ENCODE results near the gene CAB39. TPM values are rescaled to one million over a fixed set of nuclear protein-coding genes. Genes with fewer than 3 reads are reported as not detected.

The CAB39 gene
- total RNA-seq, 2 donors from 2014 or later: 32.3 to 34.5 TPM

GRCh38 chr2:230843132-230843531 lies 130.5 kb downstream of the CAB39 start:
- 80 to 81% methylated on average over 4 of the region's 4 CpGs for WGBS, 2 donors
- Histone ChIP-seq H3K27ac (no peak overlapping the region), H3K4me3 (no peak overlapping the region), H3K27me3 (no peaks in the 10 kb centered on the region), H3K36me3 (replicated peaks in 1 of 2; ENCODE audit: insufficient read depth in 1 of 2, low read depth in 2 of 2) (no peaks in the 10 kb centered on the region), H3K4me1 (peaks cover 4% of the 10 kb centered on the region), H3K9me3 (peaks cover 0 to 6% (median 0%) of the 10 kb centered on the region in 3 donors)
- DNase-seq (no peak), ATAC-seq (no peak)
- intact Hi-C loops (cut with DNase I): no loop called here
- TF ChIP-seq POLR2A (IDR thresholded peaks at IDR 0.05) (no peak), CTCF (IDR thresholded peaks at IDR 0.05) (no peak)

DNA sequence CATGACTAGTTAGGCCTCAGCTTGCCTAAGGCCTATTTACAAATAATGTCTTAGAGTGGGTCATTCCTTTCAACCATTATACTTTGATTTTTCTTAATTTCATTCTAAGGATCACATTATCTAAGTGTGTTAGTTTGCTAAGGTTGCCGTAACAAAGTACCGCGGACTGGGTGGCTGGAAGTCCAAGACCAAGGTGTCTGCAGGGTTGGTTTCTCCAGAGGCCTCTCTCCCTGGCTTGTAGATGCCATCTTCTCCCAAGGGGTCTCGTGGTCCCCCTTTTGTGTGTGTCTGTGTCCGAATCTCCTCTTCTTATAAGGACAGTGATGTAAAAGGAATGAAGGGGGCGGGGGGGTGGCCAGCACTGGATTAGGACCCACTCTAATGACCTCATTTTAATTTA lies 133.7 kb downstream of the CAB39 start:
- DNase-seq: no peak
- no peak for TF ChIP-seq CTCF (IDR thresholded peaks at IDR 0.05)
- no peak for TF ChIP-seq POLR2A (IDR thresholded peaks at IDR 0.05)
- intact Hi-C loops (cut with DNase I): no loop called here
- ATAC-seq: no peak
- no peaks in the 10 kb centered on the region for H3K36me3 ChIP-seq (replicated peaks in 1 of 2; ENCODE audit: insufficient read depth in 1 of 2, low read depth in 2 of 2)
- WGBS, 2 donors: 90 to 92% methylated on average over 6 of the region's 6 CpGs
- H3K27me3 ChIP-seq: no peaks in the 10 kb centered on the region
- H3K4me3 ChIP-seq: no peak overlapping the region
- peaks cover 5% of the 10 kb centered on the region for H3K4me1 ChIP-seq
- no peaks in the 10 kb centered on the region for H3K9me3 ChIP-seq
- no peak overlapping the region for H3K27ac ChIP-seq

- DNase-seq (peak; percentile 83 to 90 (median 86)), ATAC-seq (peak; percentile 89)
- Histone ChIP-seq H3K4me3 (no peak overlapping the region), H3K27me3 (no peaks in the 10 kb centered on the region), H3K9me3 (no peaks in the 10 kb centered on the region), H3K27ac (no peak overlapping the region), H3K4me1 (peaks cover 5% of the 10 kb centered on the region), H3K36me3 (replicated peaks in 1 of 2; ENCODE audit: insufficient read depth in 1 of 2, low read depth in 2 of 2) (no peaks in the 10 kb centered on the region)
- no peak for TF ChIP-seq POLR2A (IDR thresholded peaks at IDR 0.05)
- peak; percentile 72 to 82 (median 76) for TF ChIP-seq CTCF (IDR thresholded peaks at IDR 0.05)
- 9 to 20% methylated on average over 17 to 32 of the region's 32 CpGs for WGBS, 2 donors
- intact Hi-C loops (cut with DNase I): no loop called here
Measured at GRCh38 chr2:230847883-230848388, 135.3 kb downstream of the CAB39 start.

- 58 to 59% methylated on average over 39 to 40 of the region's 40 CpGs for WGBS, 2 donors
- peak; percentile 43 to 67 (median 56) for DNase-seq
- Histone ChIP-seq H3K4me1 (peaks cover 5% of the 10 kb centered on the region), H3K9me3 (no peaks in the 10 kb centered on the region), H3K27ac (no peak overlapping the region), H3K27me3 (no peaks in the 10 kb centered on the region), H3K36me3 (replicated peaks in 1 of 2; ENCODE audit: insufficient read depth in 1 of 2, low read depth in 2 of 2) (no peaks in the 10 kb centered on the region), H3K4me3 (no peak overlapping the region)
- peak; percentile 47 for ATAC-seq
- TF ChIP-seq POLR2A (IDR thresholded peaks at IDR 0.05): no peak
- TF ChIP-seq CTCF (IDR thresholded peaks at IDR 0.05): peak; percentile 46 to 81 (median 63)
- intact Hi-C loops (cut with DNase I): no loop called here
Measured at GRCh38 chr2:230849633-230850357, 137.2 kb downstream of the CAB39 start.

GRCh38 chr2:230850358-230850658 lies 137.7 kb downstream of the CAB39 start:
- intact Hi-C loops (cut with DNase I): no loop called here
- DNase-seq: no peak
- Histone ChIP-seq H3K4me1 (peaks cover 5% of the 10 kb centered on the region), H3K4me3 (no peak overlapping the region), H3K27ac (no peak overlapping the region), H3K36me3 (replicated peaks in 1 of 2; ENCODE audit: insufficient read depth in 1 of 2, low read depth in 2 of 2) (no peaks in the 10 kb centered on the region), H3K27me3 (no peaks in the 10 kb centered on the region), H3K9me3 (no peaks in the 10 kb centered on the region)
- no peak for ATAC-seq
- 36 to 41% methylated on average over 7 of the region's 7 CpGs for WGBS, 2 donors
- TF ChIP-seq CTCF (IDR thresholded peaks at IDR 0.05) (peak in 2 of 7 experiments; percentile 0 to 3), POLR2A (IDR thresholded peaks at IDR 0.05) (no peak)
